Ascending aorta (tissue), 2 donors: ENCODE measurements around the gene DMPK. TPM values are rescaled to one million over a fixed set of nuclear protein-coding genes. Genes with fewer than 3 reads are reported as not detected.

Source experiments
- DNase-seq, 2 donors: peaks; one replicate each; pipeline ENCODE4 v3.0.0-alpha.2; 2019; ENCODE audit warnings: low spot score in 2 of 2
- H3K27ac ChIP-seq, 2 donors: fragments of 200-600 bp; sonication (generic); one replicate each; pipeline ENCODE4 v1.5.1; 2016 to 2017; ENCODE audit warnings: mild to moderate bottlenecking in 1 of 2
- H3K27me3 ChIP-seq: fragments of 200-600 bp; sonication (generic); one replicate; pipeline ENCODE4 v1.5.1; 2017
- H3K36me3 ChIP-seq, 2 donors: fragments of 200-600 bp; sonication (generic); one replicate each; pipeline ENCODE4 v1.5.1; 2016
- H3K4me1 ChIP-seq, 2 donors: fragments of 200-600 bp; sonication (generic); one replicate each; pipeline ENCODE4 v1.5.1; 2016 to 2017; ENCODE audit warnings: mild to moderate bottlenecking in 1 of 2
- H3K4me3 ChIP-seq, 2 donors: fragments of 200-600 bp; sonication (generic); one replicate each; pipeline ENCODE4 v1.5.1; 2016 to 2017; ENCODE audit warnings: mild to moderate bottlenecking in 1 of 2
- H3K9me3 ChIP-seq, 2 donors: fragments of 200-600 bp; sonication (generic); one replicate each; pipeline ENCODE4 v1.5.1; 2016
- intact Hi-C: fragments of 100-400 bp; cut with DNase I; formaldehyde crosslinking; loops from one replicate; pipeline ENCODE4 v1.15.1; 2023
- total RNA-seq: library from RNA; depleted of rRNA; stranded (reverse); fragments of >200 nt; gene quantifications from one replicate; pipeline ENCODE4 v1.1.0, GENCODE V29; 2016
- TF ChIP-seq, protein P1 (sequence below), 3 experiments: fragments of 200-600 bp in 2 of 3; fragments of 450-650 bp in 1 of 3; sonication (generic) in 2 of 3; IDR thresholded peaks; one replicate each; pipeline ENCODE4 v1.5.1; 2016 to 2019; ENCODE audit warnings: antibody characterized with exemption in 3 of 3, mild to moderate bottlenecking in 1 of 3, moderate library complexity in 1 of 3

Gene DMPK
- total RNA-seq, 1 donor from 2014 or later: 76.8 TPM

DNA sequence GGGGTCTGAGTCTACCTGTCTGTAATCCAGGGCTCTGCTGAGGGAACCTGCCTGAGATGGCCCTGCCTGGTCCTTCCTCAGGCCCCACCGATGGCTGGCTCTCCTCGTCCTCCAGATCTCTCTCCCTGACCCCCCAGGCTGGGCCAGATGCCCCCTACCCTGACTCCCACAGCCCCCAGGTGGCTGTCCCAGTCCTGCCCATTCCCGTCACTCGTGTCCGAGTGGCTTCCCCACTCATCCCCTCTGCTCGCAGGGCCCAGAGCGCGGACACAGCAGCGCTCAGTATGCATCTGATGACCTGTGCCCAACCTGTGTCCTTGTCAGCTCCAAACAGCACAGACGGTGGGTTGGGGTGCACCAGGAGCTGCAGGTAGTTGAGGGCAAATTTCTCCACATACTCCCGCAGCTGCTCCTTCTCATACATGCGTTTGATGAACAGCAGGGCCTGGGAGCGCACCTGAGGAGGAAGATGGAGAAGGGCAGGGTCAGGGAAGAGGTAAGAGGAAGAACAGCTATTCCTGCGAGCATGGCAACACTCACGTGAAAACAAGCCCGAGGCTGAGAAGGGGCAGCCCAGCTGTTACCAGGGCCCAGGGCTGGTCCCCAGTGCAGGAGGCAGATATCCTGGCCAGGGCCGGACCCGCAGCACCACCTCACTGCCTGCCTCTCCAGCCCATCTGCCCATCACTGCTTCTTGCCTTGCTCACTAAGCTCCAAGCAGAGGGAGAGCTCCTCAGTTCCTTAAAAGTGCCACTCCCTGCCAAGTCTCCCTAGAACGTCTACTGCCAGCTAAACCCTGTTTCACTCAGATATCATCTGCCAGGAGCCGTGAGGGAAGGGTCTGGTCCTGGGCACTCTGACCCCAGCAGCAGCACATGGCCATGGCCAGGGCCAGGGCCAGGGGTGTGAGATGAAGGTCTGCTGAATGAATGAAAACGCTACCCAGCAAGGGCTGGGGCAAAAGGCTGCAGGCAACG is 43.9 kb upstream of the DMPK start:
- Histone ChIP-seq H3K9me3 (no peaks in the 10 kb centered on the region), H3K27ac (no peak overlapping the region), H3K27me3 (no peaks in the 10 kb centered on the region), H3K4me3 (no peak overlapping the region), H3K36me3 (peaks cover 88 to 95% of the 10 kb centered on the region in 2 donors), H3K4me1 (no peaks in the 10 kb centered on the region)
- intact Hi-C loops: no loop called here
- DNase-seq: no peak
- TF ChIP-seq, protein P1, sequence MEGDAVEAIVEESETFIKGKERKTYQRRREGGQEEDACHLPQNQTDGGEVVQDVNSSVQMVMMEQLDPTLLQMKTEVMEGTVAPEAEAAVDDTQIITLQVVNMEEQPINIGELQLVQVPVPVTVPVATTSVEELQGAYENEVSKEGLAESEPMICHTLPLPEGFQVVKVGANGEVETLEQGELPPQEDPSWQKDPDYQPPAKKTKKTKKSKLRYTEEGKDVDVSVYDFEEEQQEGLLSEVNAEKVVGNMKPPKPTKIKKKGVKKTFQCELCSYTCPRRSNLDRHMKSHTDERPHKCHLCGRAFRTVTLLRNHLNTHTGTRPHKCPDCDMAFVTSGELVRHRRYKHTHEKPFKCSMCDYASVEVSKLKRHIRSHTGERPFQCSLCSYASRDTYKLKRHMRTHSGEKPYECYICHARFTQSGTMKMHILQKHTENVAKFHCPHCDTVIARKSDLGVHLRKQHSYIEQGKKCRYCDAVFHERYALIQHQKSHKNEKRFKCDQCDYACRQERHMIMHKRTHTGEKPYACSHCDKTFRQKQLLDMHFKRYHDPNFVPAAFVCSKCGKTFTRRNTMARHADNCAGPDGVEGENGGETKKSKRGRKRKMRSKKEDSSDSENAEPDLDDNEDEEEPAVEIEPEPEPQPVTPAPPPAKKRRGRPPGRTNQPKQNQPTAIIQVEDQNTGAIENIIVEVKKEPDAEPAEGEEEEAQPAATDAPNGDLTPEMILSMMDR (IDR thresholded peaks at IDR 0.05): no peak

DNA sequence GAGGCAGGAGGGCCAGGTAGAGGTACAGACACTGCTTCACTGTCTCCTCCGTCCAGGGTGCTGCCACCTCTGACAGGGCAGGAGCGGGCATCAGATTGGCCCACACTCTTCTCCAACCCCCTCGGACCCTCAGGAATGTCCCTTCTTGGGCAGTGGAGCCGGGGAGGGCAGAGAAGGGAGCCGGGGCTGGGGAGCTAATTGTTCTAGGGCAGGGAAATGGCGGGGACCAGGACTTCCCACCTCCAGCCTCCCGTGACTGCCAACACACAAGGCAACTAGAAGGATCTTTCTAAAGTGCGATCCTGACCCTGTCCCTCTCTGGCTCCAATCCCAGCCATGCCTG is 42.9 kb upstream of the DMPK start:
- H3K4me1 ChIP-seq: no peaks in the 10 kb centered on the region
- TF ChIP-seq, protein P1 (IDR thresholded peaks at IDR 0.05): no peak
- H3K27ac ChIP-seq: no peak overlapping the region
- intact Hi-C loops: no loop called here
- no peaks in the 10 kb centered on the region for H3K27me3 ChIP-seq
- H3K36me3 ChIP-seq: peaks cover 88 to 93% of the 10 kb centered on the region in 2 donors
- H3K4me3 ChIP-seq: no peak overlapping the region
- DNase-seq: no peak
- H3K9me3 ChIP-seq: no peaks in the 10 kb centered on the region

DNA sequence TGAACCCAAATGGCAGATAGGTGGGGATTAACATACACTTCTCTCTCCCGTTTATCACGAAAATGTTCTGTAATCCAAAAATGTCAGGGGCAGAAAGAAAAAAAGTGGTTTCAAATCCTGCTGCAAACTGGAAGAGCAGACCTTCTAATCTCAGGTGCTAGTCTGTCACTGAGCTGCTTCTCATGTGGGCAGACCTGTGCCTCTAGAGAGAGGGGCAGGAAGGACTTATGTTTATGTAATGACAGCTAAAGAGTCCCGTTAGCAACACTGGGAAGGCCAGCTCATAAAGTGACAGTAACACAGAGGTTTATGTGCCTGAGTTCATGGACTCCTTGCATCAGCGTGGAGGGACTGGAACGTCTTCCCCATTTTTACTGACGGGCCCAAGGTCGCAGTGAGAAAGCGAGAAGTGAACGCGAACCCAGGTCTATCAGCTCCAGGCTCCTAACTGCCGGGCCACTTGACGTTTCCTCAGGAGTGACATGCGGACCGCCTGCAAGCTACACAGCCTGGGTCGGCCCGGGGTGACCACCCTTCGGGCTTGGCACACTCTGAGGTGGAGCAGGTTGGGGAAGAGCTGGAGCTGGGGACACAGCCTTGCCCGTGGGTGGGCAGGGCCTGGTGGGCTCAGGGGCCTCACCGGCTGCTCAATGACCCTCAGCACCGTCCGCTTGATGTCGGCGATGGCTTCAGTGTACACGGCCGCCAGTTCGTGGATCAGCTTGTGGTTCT is 42.4 kb upstream of the DMPK start:
- TF ChIP-seq, protein P1 (IDR thresholded peaks at IDR 0.05): no peak
- Histone ChIP-seq H3K4me3 (no peak overlapping the region), H3K4me1 (no peaks in the 10 kb centered on the region), H3K27ac (no peak overlapping the region), H3K9me3 (no peaks in the 10 kb centered on the region), H3K36me3 (peaks cover 87 to 93% of the 10 kb centered on the region in 2 donors), H3K27me3 (no peaks in the 10 kb centered on the region)
- intact Hi-C loops: no loop called here
- DNase-seq: no peak

DNA sequence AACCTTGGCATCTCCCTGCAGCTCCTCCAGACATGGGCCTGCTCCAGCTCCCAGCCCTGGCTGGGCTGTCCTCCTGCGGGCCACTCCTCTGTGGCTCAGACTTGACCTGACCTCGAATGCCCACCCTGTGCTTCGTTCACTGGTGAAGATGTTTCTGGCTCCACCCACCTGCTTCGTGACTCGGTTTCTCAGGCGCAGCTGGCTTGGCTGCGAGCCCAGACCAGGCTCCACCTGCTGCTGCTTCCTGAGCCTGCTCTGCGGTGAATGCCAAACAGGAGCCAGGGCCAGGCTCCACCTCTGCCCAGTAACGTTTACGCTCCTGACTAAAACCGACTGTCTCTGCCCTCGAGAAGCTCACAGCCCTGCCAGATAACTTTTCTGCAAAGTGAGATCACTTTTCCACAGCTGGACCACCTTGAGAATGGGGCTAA is 41.8 kb upstream of the DMPK start:
- Histone ChIP-seq H3K27me3 (no peaks in the 10 kb centered on the region), H3K4me1 (no peaks in the 10 kb centered on the region), H3K27ac (no peak overlapping the region), H3K36me3 (peaks cover 81 to 90% of the 10 kb centered on the region in 2 donors), H3K4me3 (no peak overlapping the region), H3K9me3 (no peaks in the 10 kb centered on the region)
- intact Hi-C loops: no loop called here
- DNase-seq: no peak
- TF ChIP-seq, protein P1 (IDR thresholded peaks at IDR 0.05): no peak

DNA sequence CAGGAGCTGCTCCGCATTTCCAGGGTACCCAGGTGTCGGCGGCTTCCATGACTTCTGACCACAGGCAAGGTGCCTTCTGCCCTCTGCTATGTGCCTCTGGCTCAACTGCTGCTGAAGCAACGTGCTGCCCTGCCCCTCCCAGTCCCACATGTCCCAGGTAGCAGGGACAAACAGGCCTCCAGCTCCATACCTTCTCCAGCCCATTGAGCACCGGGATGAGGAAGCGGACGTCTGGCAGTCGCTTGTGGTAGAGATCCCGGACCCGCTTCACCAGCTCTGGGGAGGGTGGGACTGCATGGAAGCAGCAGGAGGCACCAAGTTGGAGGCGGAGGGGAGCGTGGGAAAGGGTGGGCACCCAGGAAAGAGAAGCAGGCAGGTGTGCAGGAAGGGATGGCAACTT is 40.9 kb upstream of the DMPK start:
- H3K27ac ChIP-seq: no peak overlapping the region
- no peak for DNase-seq
- H3K36me3 ChIP-seq: peaks cover 72 to 81% of the 10 kb centered on the region in 2 donors
- H3K9me3 ChIP-seq: no peaks in the 10 kb centered on the region
- no peaks in the 10 kb centered on the region for H3K27me3 ChIP-seq
- intact Hi-C loops: no loop called here
- H3K4me3 ChIP-seq: no peak overlapping the region
- TF ChIP-seq, protein P1 (IDR thresholded peaks at IDR 0.05): no peak
- H3K4me1 ChIP-seq: no peaks in the 10 kb centered on the region
